Panc1 (cell line): ENCODE measurements around the gene HEPH.

Experiments used
- POLR2AphosphoS5 ChIP-seq: IDR thresholded peaks from 2 replicates; pipeline ENCODE4 v1.6.1; 2012; ENCODE audit warnings: mild to moderate bottlenecking, low read depth, low read length, moderate library complexity
- TF ChIP-seq, protein P1 (sequence below): fragments of 450-650 bp; IDR thresholded peaks from 2 replicates; pipeline ENCODE4 v1.5.1; 2017; ENCODE audit warnings: mild to moderate bottlenecking

DNA sequence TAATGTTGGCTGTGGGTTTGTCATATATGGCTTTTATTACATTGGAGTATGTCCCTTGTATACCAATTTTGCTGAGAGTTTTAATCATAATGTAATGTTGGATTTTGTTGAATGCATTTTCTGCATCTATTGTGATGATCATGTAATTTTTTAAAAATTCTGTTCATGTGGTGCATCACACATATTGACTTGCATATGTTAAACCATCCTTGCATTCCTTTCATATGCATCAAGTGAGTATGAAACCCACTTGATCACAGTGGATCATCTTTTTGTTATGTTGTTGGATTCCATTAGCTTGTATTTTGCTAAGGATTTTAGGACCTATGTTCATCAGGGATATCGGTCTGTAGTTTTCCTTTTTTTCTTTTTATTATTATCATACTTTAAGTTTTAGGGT lies 12.1 kb downstream of the HEPH start:
- TF ChIP-seq, protein P1, sequence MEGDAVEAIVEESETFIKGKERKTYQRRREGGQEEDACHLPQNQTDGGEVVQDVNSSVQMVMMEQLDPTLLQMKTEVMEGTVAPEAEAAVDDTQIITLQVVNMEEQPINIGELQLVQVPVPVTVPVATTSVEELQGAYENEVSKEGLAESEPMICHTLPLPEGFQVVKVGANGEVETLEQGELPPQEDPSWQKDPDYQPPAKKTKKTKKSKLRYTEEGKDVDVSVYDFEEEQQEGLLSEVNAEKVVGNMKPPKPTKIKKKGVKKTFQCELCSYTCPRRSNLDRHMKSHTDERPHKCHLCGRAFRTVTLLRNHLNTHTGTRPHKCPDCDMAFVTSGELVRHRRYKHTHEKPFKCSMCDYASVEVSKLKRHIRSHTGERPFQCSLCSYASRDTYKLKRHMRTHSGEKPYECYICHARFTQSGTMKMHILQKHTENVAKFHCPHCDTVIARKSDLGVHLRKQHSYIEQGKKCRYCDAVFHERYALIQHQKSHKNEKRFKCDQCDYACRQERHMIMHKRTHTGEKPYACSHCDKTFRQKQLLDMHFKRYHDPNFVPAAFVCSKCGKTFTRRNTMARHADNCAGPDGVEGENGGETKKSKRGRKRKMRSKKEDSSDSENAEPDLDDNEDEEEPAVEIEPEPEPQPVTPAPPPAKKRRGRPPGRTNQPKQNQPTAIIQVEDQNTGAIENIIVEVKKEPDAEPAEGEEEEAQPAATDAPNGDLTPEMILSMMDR: no peak
- no peak for TF ChIP-seq POLR2AphosphoS5
